B cell (primary cell): Measurements from ENCODE around the gene FCHO2.

Experiments
- EZH2 ChIP-seq: IDR thresholded peaks from 2 replicates; pipeline ENCODE4 v1.6.1; 2012; ENCODE audit warnings: borderline replicate concordance, low read depth, mild to moderate bottlenecking, moderate library complexity, low read length; ENCODE audit not compliant: insufficient read depth, poor library complexity, severe bottlenecking
- TF ChIP-seq, protein P1 (sequence below): fragments of 200-600 bp; IDR thresholded peaks from one replicate; pipeline ENCODE4 v1.8.0; 2022; ENCODE audit warnings: antibody characterized with exemption, mild to moderate bottlenecking

DNA sequence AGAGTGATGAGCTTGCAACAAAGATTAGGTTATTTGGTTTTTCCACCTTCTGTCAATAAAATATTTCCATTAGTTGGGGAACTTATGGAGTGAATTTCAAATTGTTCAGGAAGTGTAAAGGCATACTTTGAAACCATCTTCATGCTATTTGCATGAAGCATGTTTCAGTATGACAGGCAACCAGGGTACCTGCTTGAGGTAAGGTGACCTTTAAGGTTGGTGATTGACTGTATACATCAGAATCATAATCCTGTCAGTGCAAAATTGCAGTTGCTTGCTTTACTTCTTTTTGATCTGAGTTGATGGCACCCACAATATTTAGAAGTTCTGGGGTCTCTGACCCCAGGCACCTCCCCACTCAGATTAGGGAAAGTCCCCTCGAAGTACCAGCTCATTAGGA lies 138.6 kb downstream of the FCHO2 start:
- TF ChIP-seq, protein P1, sequence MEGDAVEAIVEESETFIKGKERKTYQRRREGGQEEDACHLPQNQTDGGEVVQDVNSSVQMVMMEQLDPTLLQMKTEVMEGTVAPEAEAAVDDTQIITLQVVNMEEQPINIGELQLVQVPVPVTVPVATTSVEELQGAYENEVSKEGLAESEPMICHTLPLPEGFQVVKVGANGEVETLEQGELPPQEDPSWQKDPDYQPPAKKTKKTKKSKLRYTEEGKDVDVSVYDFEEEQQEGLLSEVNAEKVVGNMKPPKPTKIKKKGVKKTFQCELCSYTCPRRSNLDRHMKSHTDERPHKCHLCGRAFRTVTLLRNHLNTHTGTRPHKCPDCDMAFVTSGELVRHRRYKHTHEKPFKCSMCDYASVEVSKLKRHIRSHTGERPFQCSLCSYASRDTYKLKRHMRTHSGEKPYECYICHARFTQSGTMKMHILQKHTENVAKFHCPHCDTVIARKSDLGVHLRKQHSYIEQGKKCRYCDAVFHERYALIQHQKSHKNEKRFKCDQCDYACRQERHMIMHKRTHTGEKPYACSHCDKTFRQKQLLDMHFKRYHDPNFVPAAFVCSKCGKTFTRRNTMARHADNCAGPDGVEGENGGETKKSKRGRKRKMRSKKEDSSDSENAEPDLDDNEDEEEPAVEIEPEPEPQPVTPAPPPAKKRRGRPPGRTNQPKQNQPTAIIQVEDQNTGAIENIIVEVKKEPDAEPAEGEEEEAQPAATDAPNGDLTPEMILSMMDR = no peak
- TF ChIP-seq EZH2 = no peak
